ENCODE results near the gene MVP. TPM values are rescaled to one million over a fixed set of nuclear protein-coding genes. Genes with fewer than 3 reads are reported as not detected.

MVP gene
- total RNA-seq, 1 donor from 2014 or later = 87.1 TPM

DNA sequence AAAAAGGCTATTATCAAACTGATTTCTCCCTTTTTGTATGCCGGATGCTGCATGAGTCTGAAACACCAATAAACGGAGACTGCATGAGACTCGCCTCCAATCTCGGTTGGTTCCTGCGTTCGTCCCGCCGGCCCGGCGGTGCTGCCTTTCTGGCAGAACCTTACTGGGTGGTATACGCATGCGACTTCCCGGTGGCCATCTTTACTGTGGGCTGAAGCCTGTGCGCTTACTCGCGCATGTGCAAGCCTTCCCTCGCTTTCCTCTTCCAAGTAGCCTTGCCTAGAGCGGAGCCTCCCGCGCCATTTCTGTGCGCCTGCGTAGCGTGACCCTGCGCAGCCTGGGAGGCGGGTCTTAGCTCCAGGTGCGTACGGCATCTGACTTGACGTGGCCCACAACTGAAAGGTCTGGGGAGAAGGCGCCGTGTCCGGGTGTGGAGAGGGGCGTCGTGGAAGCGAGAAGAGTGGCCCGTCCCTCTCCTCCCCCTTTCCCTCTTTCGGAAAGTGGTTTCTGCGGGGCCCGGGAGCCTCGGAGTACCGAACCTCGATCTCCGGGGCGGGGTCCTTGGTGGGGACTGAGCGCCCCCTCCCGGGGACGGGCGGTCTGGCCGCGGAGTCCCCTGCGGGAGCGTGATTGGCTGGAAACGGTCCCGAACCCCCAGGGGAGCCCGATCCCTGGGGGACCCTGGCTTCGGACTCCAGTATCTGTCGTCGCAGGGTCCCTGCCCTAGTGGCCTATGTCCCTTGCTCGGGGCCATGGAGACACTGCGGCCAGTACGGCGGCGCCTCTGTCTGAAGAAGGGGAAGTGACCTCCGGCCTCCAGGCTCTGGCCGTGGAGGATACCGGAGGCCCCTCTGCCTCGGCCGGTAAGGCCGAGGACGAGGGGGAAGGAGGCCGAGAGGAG, 4.2 kb upstream of the MVP start, which contains the start of gene PAGR1:
TSS of gene PAGR1 (plus strand) at position 360 of the 901 bp plus-strand sequence. CDS start at position 734, 374 bp downstream.
- FAIRE-seq (no peak), DNase-seq (ENCODE audit: low read depth) (peak; percentile 99)

GRCh38 chr16:29816694-29817441, 3.4 kb upstream of the MVP start:
- FAIRE-seq (no peak), DNase-seq (ENCODE audit: low read depth) (peak; percentile 35)
- Histone ChIP-seq H3K36me3 (ENCODE audit: control insufficient read depth, insufficient read depth, low read length) (peaks cover 3% of the 10 kb centered on the region), H3K4me3 (ENCODE audit: low read depth, low read length) (peak overlapping the region; percentile 89), H3K27me3 (ENCODE audit: control insufficient read depth, insufficient read depth, low read length) (no peaks in the 10 kb centered on the region)
- TF ChIP-seq, protein P1, sequence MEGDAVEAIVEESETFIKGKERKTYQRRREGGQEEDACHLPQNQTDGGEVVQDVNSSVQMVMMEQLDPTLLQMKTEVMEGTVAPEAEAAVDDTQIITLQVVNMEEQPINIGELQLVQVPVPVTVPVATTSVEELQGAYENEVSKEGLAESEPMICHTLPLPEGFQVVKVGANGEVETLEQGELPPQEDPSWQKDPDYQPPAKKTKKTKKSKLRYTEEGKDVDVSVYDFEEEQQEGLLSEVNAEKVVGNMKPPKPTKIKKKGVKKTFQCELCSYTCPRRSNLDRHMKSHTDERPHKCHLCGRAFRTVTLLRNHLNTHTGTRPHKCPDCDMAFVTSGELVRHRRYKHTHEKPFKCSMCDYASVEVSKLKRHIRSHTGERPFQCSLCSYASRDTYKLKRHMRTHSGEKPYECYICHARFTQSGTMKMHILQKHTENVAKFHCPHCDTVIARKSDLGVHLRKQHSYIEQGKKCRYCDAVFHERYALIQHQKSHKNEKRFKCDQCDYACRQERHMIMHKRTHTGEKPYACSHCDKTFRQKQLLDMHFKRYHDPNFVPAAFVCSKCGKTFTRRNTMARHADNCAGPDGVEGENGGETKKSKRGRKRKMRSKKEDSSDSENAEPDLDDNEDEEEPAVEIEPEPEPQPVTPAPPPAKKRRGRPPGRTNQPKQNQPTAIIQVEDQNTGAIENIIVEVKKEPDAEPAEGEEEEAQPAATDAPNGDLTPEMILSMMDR (IDR thresholded peaks at IDR 0.05; ENCODE audit: insufficient read depth, low read length, severe bottlenecking) = no peak

More for the DNA sequence above, 4.2 kb upstream of the MVP start, which contains the start of gene PAGR1:
- TF ChIP-seq, protein P1 (IDR thresholded peaks at IDR 0.05; ENCODE audit: insufficient read depth, low read length, severe bottlenecking) = peak; percentile 96
- H3K36me3 ChIP-seq (ENCODE audit: control insufficient read depth, insufficient read depth, low read length) = peaks cover 3% of the 10 kb centered on the region
- H3K27me3 ChIP-seq (ENCODE audit: control insufficient read depth, insufficient read depth, low read length) = no peaks in the 10 kb centered on the region
- peak within 1 kb of the TSS; percentile 89 for H3K4me3 ChIP-seq (ENCODE audit: low read depth, low read length)

DNA sequence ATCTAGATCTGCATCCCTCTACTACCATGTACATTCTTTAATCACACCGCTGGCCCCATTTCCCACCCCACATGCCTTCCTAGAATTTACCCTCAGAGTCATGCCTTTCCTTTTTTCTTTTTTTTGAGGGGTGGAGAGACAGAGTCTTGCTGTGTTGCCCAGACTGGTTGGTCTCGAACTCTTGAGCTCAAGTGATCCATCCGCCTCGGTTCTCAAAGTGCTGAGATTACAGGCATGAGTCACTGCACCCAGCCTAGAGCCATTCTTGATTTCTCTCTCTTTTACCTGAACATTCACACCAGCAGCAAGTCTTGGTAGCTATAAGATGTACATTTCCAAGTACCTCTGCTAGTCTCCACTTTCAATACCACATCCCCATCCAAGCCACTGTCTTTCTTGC, 2.2 kb upstream of the MVP start:
- FAIRE-seq = no peak
- peaks cover 5% of the 10 kb centered on the region for H3K36me3 ChIP-seq (ENCODE audit: control insufficient read depth, insufficient read depth, low read length)
- no peaks in the 10 kb centered on the region for H3K27me3 ChIP-seq (ENCODE audit: control insufficient read depth, insufficient read depth, low read length)
- TF ChIP-seq, protein P1 (IDR thresholded peaks at IDR 0.05; ENCODE audit: insufficient read depth, low read length, severe bottlenecking) = no peak
- no peak for DNase-seq (ENCODE audit: low read depth)
- H3K4me3 ChIP-seq (ENCODE audit: low read depth, low read length) = no peak overlapping the region

DNA sequence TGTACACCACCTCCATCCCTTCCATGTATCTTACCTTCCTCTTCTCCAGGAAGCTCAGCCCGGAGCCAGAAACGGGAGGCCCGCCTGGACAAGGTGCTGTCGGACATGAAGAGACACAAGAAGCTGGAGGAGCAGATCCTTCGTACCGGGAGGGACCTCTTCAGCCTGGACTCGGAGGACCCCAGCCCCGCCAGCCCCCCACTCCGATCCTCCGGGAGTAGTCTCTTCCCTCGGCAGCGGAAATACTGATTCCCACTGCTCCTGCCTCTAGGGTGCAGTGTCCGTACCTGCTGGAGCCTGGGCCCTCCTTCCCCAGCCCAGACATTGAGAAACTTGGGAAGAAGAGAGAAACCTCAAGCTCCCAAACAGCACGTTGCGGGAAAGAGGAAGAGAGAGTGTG, 756 bp upstream of the MVP start:
- DNase-seq (ENCODE audit: low read depth) (no peak), FAIRE-seq (no peak)
- Histone ChIP-seq H3K36me3 (ENCODE audit: control insufficient read depth, insufficient read depth, low read length) (peaks cover 5% of the 10 kb centered on the region), H3K27me3 (ENCODE audit: control insufficient read depth, insufficient read depth, low read length) (no peaks in the 10 kb centered on the region), H3K4me3 (ENCODE audit: low read depth, low read length) (no peak overlapping the region)
- TF ChIP-seq, protein P1 (IDR thresholded peaks at IDR 0.05; ENCODE audit: insufficient read depth, low read length, severe bottlenecking) = peak; percentile 30

- Histone ChIP-seq H3K36me3 (ENCODE audit: control insufficient read depth, insufficient read depth, low read length) (peaks cover 7% of the 10 kb centered on the region), H3K27me3 (ENCODE audit: control insufficient read depth, insufficient read depth, low read length) (no peaks in the 10 kb centered on the region), H3K4me3 (ENCODE audit: low read depth, low read length) (peak overlapping the region; percentile 51)
- no peak for FAIRE-seq
- DNase-seq (ENCODE audit: low read depth) = peak; percentile 55
- TF ChIP-seq, protein P1 (IDR thresholded peaks at IDR 0.05; ENCODE audit: insufficient read depth, low read length, severe bottlenecking) = no peak
These were observed 724 bp downstream of the MVP start for GRCh38 chr16:29820730-29821642.
